ENCODE measurements around the gene HTD2. TPM values are rescaled to one million over a fixed set of nuclear protein-coding genes. Genes with fewer than 3 reads are reported as not detected.

The HTD2 gene
- total RNA-seq, 1 experiment from 2014 or later, result 11.4 TPM

- H3K36me3 Mint-ChIP-seq, result no peaks in the 10 kb centered on the region
- CTCF ChIA-PET, result interaction anchor here (0.9 to 3.0 kb wide), 4 partner anchors 20 to 160 kb away, joined by 4 to 22 read pairs (median 8); partner anchors contain the start of genes HTD2, KCTD6 and RPP14
- H3K27ac Mint-ChIP-seq, result no peak overlapping the region
- DNase-seq (ENCODE audit: low spot score), result no peak
- no peak for TF ChIP-seq SMAD4 (CRISPR knock-in tag; IDR thresholded peaks at IDR 0.05)
- TF ChIP-seq ATF1 (CRISPR knock-in tag; IDR thresholded peaks at IDR 0.05), result no peak
- no peak for TF ChIP-seq ZNF423 (CRISPR knock-in tag; IDR thresholded peaks at IDR 0.05)
- TF ChIP-seq ZNF232 (CRISPR knock-in tag; IDR thresholded peaks at IDR 0.05), result no peak
- TF ChIP-seq ATF2 (CRISPR knock-in tag; IDR thresholded peaks at IDR 0.05; ENCODE audit: borderline replicate concordance, low read depth), result no peak
- TF ChIP-seq ATF6 (CRISPR knock-in tag; IDR thresholded peaks at IDR 0.05), result no peak
- peaks cover 24% of the 10 kb centered on the region for H3K4me1 Mint-ChIP-seq
- H3K4me3 Mint-ChIP-seq, result peak overlapping the region; percentile 72
- no peak for ATAC-seq
- H3K9me3 Mint-ChIP-seq, result no peaks in the 10 kb centered on the region
- H3K27me3 Mint-ChIP-seq (ENCODE audit: low read depth), result peaks cover 34% of the 10 kb centered on the region
- POLR2A ChIA-PET, result no interaction called here
Measured at GRCh38 chr3:58331593-58332152, 25.4 kb downstream of the HTD2 start.

- no peak within 1 kb of the TSS for H3K27ac Mint-ChIP-seq
- peaks cover 24% of the 10 kb centered on the region for H3K4me1 Mint-ChIP-seq
- DNase-seq (ENCODE audit: low spot score) (peak; percentile 76), ATAC-seq (peak; percentile 83)
- H3K4me3 Mint-ChIP-seq, result peak within 1 kb of the TSS; percentile 90
- POLR2A ChIA-PET, result interaction anchor here (0.6 kb wide), 1 partner anchor 255 kb away, joined by 3 read pairs; no protein-coding TSS in a partner anchor
- no peaks in the 10 kb centered on the region for H3K36me3 Mint-ChIP-seq
- no peaks in the 10 kb centered on the region for H3K9me3 Mint-ChIP-seq
- peaks cover 34% of the 10 kb centered on the region for H3K27me3 Mint-ChIP-seq (ENCODE audit: low read depth)
- CTCF ChIA-PET, result interaction anchor here (0.6 to 3.0 kb wide), 10 partner anchors 11 to 197 kb away, joined by 3 to 22 read pairs (median 4); partner anchors contain the start of genes HTD2, KCTD6 and RPP14
- TF ChIP-seq ATF6 (CRISPR knock-in tag; IDR thresholded peaks at IDR 0.05) (no peak), ZBTB43 (CRISPR knock-in tag; IDR thresholded peaks at IDR 0.05) (no peak), CREB1 (CRISPR knock-in tag; IDR thresholded peaks at IDR 0.05) (no peak), TEAD4 (CRISPR knock-in tag; IDR thresholded peaks at IDR 0.05) (no peak), SP1 (CRISPR knock-in tag; conservative IDR thresholded peaks at IDR 0.05) (peak; percentile 92), ZMAT4 (CRISPR knock-in tag; IDR thresholded peaks at IDR 0.05) (no peak), CDX4 (CRISPR knock-in tag; IDR thresholded peaks at IDR 0.05; ENCODE audit: borderline replicate concordance) (no peak), ZNF263 (CRISPR knock-in tag; IDR thresholded peaks at IDR 0.05; ENCODE audit: low read depth) (peak; percentile 10; the same call in 1 of the 2 replicates), ZNF671 (CRISPR knock-in tag; IDR thresholded peaks at IDR 0.05) (no peak), TP53 (CRISPR knock-in tag; IDR thresholded peaks at IDR 0.05) (peak; percentile 89), FOXP4 (CRISPR knock-in tag; IDR thresholded peaks at IDR 0.05) (peak; percentile 89), MAX (CRISPR knock-in tag; IDR thresholded peaks at IDR 0.05) (peak; percentile 44; the same call in 1 of the 2 replicates), SOX15 (CRISPR knock-in tag; IDR thresholded peaks at IDR 0.05) (no peak), FOXJ3 (CRISPR knock-in tag; IDR thresholded peaks at IDR 0.05; ENCODE audit: borderline replicate concordance) (no peak)
Measured at GRCh38 chr3:58332575-58333188, 26.4 kb downstream of the HTD2 start, which contains the start of gene PXK. TSS of gene PXK (plus strand) at chr3:58332892. CDS start at chr3:58332989, 97 bp downstream.
